Esophagus muscularis mucosa (tissue), 4 donors: ENCODE data around the gene SHD.

Experiments
- CTCF ChIP-seq, 3 experiments: fragments of 200-600 bp in 2 of 3; fragments of 450-650 bp in 1 of 3; sonication (generic) in 2 of 3; IDR thresholded peaks; one replicate each; pipeline ENCODE4 v1.5.1; 2017 to 2019; ENCODE audit warnings: antibody characterized with exemption in 3 of 3, mild to moderate bottlenecking in 2 of 3, moderate library complexity in 1 of 3
- EP300 ChIP-seq: sonication (generic); formaldehyde crosslinking; IDR thresholded peaks from one replicate; pipeline ENCODE4 v1.6.1; 2017; ENCODE audit warnings: antibody characterized with exemption
- POLR2A ChIP-seq: fragments of 450-650 bp; IDR thresholded peaks from one replicate; pipeline ENCODE4 v1.6.1; 2017; ENCODE audit warnings: antibody characterized with exemption, moderate library complexity, mild to moderate bottlenecking, low read depth

GRCh38 chr19:4297901-4298809 lies 19.1 kb downstream of the SHD start:
- TF ChIP-seq CTCF (IDR thresholded peaks at IDR 0.05) (no peak), POLR2A (no peak), EP300 (no peak)
